Fibroblast of skin of abdomen (primary cell): ENCODE measurements around the gene VTI1A.

Experiments used
- DNase-seq: peaks from one replicate; pipeline ENCODE4 v3.0.0-alpha.2; 2013

VTI1A gene

GRCh38 chr10:112548535-112549276 is 101.7 kb downstream of the VTI1A start:
- DNase-seq = no peak

- no peak for DNase-seq
Observed at GRCh38 chr10:112552593-112553110, 105.6 kb downstream of the VTI1A start.

- DNase-seq = no peak
Observed at GRCh38 chr10:112553315-112553714, 106.3 kb downstream of the VTI1A start.

GRCh38 chr10:112554263-112554662 is 107.2 kb downstream of the VTI1A start:
- no peak for DNase-seq

- no peak for DNase-seq
Observed at GRCh38 chr10:112557197-112557596, 110.2 kb downstream of the VTI1A start.

GRCh38 chr10:112558476-112559142 is 111.6 kb downstream of the VTI1A start:
- no peak for DNase-seq

GRCh38 chr10:112559349-112559748 is 112.3 kb downstream of the VTI1A start:
- no peak for DNase-seq

- DNase-seq = no peak
Observed at GRCh38 chr10:112562122-112562521, 115.1 kb downstream of the VTI1A start.

- DNase-seq = no peak
Observed at GRCh38 chr10:112562809-112563663, 116.0 kb downstream of the VTI1A start.

- DNase-seq = no peak
Observed at GRCh38 chr10:112564337-112564736, 117.3 kb downstream of the VTI1A start.

GRCh38 chr10:112565434-112566053 is 118.5 kb downstream of the VTI1A start:
- peak; percentile 73 for DNase-seq

GRCh38 chr10:112570585-112570984 is 123.6 kb downstream of the VTI1A start:
- DNase-seq = no peak

GRCh38 chr10:112579578-112579977 is 132.6 kb downstream of the VTI1A start:
- DNase-seq = no peak

GRCh38 chr10:112580267-112580666 is 133.3 kb downstream of the VTI1A start:
- no peak for DNase-seq

- DNase-seq = no peak
Observed at GRCh38 chr10:112581921-112582320, 134.9 kb downstream of the VTI1A start.

- no peak for DNase-seq
Observed at GRCh38 chr10:112583236-112583939, 136.4 kb downstream of the VTI1A start.

GRCh38 chr10:112584276-112584675 is 137.3 kb downstream of the VTI1A start:
- DNase-seq = peak; percentile 42

GRCh38 chr10:112585126-112585525 is 138.1 kb downstream of the VTI1A start:
- DNase-seq = peak; percentile 42

- DNase-seq = peak; percentile 64
Observed at GRCh38 chr10:112585960-112586359, 138.9 kb downstream of the VTI1A start.

- DNase-seq = peak; percentile 58
Observed at GRCh38 chr10:112587729-112588128, 140.7 kb downstream of the VTI1A start.

GRCh38 chr10:112588225-112588990 is 141.4 kb downstream of the VTI1A start:
- no peak for DNase-seq
